ENCODE results near the gene CPAMD8.

CPAMD8 gene

DNA sequence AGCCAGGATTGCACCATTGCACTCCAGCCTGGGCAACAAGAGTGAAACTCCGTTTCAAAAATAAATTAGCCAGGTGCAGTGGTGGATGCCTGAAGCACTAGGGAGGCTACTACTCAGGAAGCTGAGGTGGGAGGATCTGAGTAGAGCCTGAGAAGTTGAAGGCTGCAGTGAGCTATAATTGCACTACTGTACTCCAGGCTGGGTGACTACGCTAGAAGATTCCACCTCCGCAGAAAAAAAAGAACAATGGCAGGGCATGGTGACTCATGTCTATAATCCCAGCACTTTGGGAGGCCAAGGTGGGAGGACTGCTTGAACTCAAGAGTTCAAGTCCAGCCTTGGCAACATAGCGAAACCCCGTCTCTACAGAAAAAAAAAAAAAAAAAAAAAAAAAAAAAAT lies 28.1 kb upstream of the CPAMD8 start:
- Mint-ChIP-seq H3K9me3 (no peaks in the 10 kb centered on the region), H3K36me3 (ENCODE audit: low read depth) (peaks cover 43% of the 10 kb centered on the region)

GRCh38 chr19:17052439-17052838 lies 25.8 kb upstream of the CPAMD8 start:
- Mint-ChIP-seq H3K36me3 (ENCODE audit: low read depth) (peaks cover 22% of the 10 kb centered on the region), H3K4me3 (no peak overlapping the region), H3K4me1 (no peaks in the 10 kb centered on the region), H3K27ac (no peak overlapping the region), H3K27me3 (no peaks in the 10 kb centered on the region), H3K9me3 (no peaks in the 10 kb centered on the region)
- DNase-seq (no peak), ATAC-seq (no peak)

More for the DNA sequence above, 28.1 kb upstream of the CPAMD8 start:
- no peak for DNase-seq
- no peak for ATAC-seq
- H3K27ac Mint-ChIP-seq, result no peak overlapping the region
- H3K27me3 Mint-ChIP-seq, result no peaks in the 10 kb centered on the region
- H3K4me1 Mint-ChIP-seq, result no peaks in the 10 kb centered on the region
- H3K4me3 Mint-ChIP-seq, result no peak overlapping the region

DNA sequence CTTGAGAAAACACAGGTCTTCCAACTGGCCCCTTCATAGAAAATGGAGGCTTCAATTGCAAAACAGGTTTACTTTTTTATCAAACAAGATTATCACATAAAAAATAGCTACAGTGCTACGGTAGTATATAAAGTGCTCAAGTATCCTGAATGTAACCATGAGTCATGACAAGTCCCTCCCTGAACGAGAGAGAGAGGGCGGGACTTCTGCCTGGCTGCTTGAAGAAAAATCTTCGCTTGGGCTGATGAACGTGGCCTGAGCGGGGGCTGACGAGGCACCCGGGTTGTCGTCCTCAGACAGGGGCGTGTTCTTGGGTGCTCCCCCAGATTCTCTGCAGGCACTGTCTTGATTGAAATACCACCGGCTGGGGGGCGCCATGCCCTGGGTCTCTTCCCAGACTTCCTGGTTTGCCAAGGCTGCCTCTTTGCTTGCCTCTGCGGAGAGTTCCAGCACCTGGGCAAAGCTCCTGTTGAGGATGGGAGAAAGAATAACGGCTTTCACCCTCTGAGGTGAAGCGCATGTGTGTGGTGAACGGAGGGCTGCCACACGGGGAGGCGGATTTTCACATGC lies 23.2 kb upstream of the CPAMD8 start:
- H3K36me3 Mint-ChIP-seq (ENCODE audit: low read depth), result peaks cover 18% of the 10 kb centered on the region
- H3K4me3 Mint-ChIP-seq, result no peak overlapping the region
- no peak overlapping the region for H3K27ac Mint-ChIP-seq
- no peaks in the 10 kb centered on the region for H3K9me3 Mint-ChIP-seq
- DNase-seq (no peak), ATAC-seq (no peak)
- no peaks in the 10 kb centered on the region for H3K27me3 Mint-ChIP-seq
- H3K4me1 Mint-ChIP-seq, result no peaks in the 10 kb centered on the region

GRCh38 chr19:17048885-17049453 lies 22.4 kb upstream of the CPAMD8 start:
- no peaks in the 10 kb centered on the region for H3K9me3 Mint-ChIP-seq
- no peaks in the 10 kb centered on the region for H3K4me1 Mint-ChIP-seq
- H3K27me3 Mint-ChIP-seq, result no peaks in the 10 kb centered on the region
- ATAC-seq (no peak), DNase-seq (no peak)
- no peak overlapping the region for H3K4me3 Mint-ChIP-seq
- peaks cover 18% of the 10 kb centered on the region for H3K36me3 Mint-ChIP-seq (ENCODE audit: low read depth)
- peak overlapping the region; percentile 22 for H3K27ac Mint-ChIP-seq

- Mint-ChIP-seq H3K36me3 (ENCODE audit: low read depth) (peaks cover 4% of the 10 kb centered on the region), H3K4me3 (no peak overlapping the region), H3K9me3 (no peaks in the 10 kb centered on the region), H3K27ac (no peak overlapping the region), H3K27me3 (peaks cover 4% of the 10 kb centered on the region), H3K4me1 (no peaks in the 10 kb centered on the region)
- DNase-seq, result no peak
- ATAC-seq, result no peak
Observed at GRCh38 chr19:17045907-17046502, 19.4 kb upstream of the CPAMD8 start.

GRCh38 chr19:17043744-17044143 lies 17.1 kb upstream of the CPAMD8 start:
- ATAC-seq, result no peak
- Mint-ChIP-seq H3K9me3 (no peaks in the 10 kb centered on the region), H3K4me1 (no peaks in the 10 kb centered on the region), H3K27me3 (peaks cover 10% of the 10 kb centered on the region), H3K4me3 (no peak overlapping the region), H3K27ac (no peak overlapping the region), H3K36me3 (ENCODE audit: low read depth) (no peaks in the 10 kb centered on the region)
- no peak for DNase-seq

DNA sequence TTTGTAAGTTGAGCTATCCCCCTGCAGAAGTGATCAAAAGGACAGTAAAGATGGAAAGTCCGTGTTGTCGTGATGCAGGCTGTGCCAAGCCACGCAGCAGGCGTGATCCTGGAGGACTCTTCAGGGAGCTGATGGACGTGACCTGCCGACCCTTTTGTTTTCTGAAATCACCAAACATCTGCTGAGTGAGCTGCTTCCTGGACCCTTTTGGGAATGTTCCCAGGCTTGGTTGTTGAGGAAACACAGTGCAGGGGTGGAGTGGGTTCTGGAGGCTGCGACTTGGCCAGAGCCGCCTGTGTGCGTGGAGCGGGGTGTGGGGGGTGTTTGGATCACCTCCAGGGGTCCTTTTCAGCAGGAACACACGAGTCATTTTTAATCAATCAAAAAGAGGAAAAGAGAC lies 15.4 kb upstream of the CPAMD8 start:
- H3K4me1 Mint-ChIP-seq, result no peaks in the 10 kb centered on the region
- no peak for DNase-seq
- peaks cover 15% of the 10 kb centered on the region for H3K27me3 Mint-ChIP-seq
- no peaks in the 10 kb centered on the region for H3K36me3 Mint-ChIP-seq (ENCODE audit: low read depth)
- no peaks in the 10 kb centered on the region for H3K9me3 Mint-ChIP-seq
- no peak overlapping the region for H3K27ac Mint-ChIP-seq
- ATAC-seq, result no peak
- H3K4me3 Mint-ChIP-seq, result no peak overlapping the region

- H3K27me3 Mint-ChIP-seq, result peaks cover 15% of the 10 kb centered on the region
- H3K36me3 Mint-ChIP-seq (ENCODE audit: low read depth), result no peaks in the 10 kb centered on the region
- no peak for DNase-seq
- H3K27ac Mint-ChIP-seq, result no peak overlapping the region
- no peaks in the 10 kb centered on the region for H3K4me1 Mint-ChIP-seq
- ATAC-seq, result no peak
- H3K4me3 Mint-ChIP-seq, result no peak overlapping the region
- no peaks in the 10 kb centered on the region for H3K9me3 Mint-ChIP-seq
Observed at GRCh38 chr19:17037966-17038500, 11.4 kb upstream of the CPAMD8 start.

- DNase-seq (no peak), ATAC-seq (no peak)
- H3K9me3 Mint-ChIP-seq, result no peaks in the 10 kb centered on the region
- no peak overlapping the region for H3K4me3 Mint-ChIP-seq
- no peaks in the 10 kb centered on the region for H3K36me3 Mint-ChIP-seq (ENCODE audit: low read depth)
- peaks cover 20% of the 10 kb centered on the region for H3K27me3 Mint-ChIP-seq
- no peaks in the 10 kb centered on the region for H3K4me1 Mint-ChIP-seq
- H3K27ac Mint-ChIP-seq, result no peak overlapping the region
Observed at GRCh38 chr19:17037184-17037583, 10.6 kb upstream of the CPAMD8 start.

DNA sequence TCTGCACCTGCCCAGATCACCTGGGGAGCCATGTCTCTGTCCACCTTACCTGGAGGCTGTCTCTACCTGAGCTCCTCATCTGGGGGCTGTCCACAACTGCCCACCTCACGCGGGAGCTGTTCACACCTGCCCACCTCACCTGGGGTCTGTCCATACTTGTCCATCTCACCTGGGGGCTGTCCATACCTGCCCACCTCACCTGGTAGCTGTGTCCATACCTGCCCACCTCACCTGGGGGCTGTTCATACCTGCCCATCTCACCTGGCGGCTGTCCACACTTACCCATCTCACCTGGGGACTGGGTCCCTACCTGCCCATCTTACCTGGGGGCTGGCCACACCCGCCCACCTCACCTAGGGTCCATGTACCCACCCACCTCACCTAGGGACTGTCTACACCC lies 10.0 kb upstream of the CPAMD8 start:
- no peaks in the 10 kb centered on the region for H3K36me3 Mint-ChIP-seq (ENCODE audit: low read depth)
- H3K9me3 Mint-ChIP-seq, result no peaks in the 10 kb centered on the region
- no peak for DNase-seq
- peaks cover 17% of the 10 kb centered on the region for H3K27me3 Mint-ChIP-seq
- no peak for ATAC-seq
- no peaks in the 10 kb centered on the region for H3K4me1 Mint-ChIP-seq
- no peak overlapping the region for H3K27ac Mint-ChIP-seq
- no peak overlapping the region for H3K4me3 Mint-ChIP-seq

DNA sequence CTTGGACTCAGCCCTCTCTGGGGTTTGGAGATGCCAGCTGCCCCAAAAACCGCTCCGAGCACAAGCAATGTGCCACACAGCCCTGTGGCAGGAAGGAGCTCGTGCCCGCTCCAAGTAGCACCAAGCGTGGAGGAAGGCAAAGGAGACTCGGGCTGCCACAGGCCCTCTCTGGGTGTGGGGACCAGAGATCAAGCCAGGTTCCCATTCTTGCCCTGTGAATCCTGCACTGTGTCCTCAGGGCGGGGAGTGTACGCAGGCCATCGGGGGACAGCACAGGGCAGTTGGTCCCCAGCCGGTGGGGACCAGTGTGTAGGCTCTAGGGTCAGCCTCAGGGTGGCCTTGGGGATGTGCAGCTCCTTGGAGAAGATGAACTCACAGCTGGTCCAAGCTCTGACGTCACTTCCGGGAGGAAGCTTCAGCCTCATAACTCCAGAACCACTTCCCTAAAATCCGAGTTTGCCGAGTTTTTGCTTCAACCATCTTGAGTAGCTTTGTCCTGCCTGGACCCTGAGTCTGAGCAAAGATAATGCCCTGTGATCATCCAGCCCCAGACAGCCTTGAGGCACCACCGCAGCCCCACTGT lies 9.3 kb upstream of the CPAMD8 start:
- Mint-ChIP-seq H3K9me3 (no peaks in the 10 kb centered on the region), H3K4me1 (no peaks in the 10 kb centered on the region), H3K27me3 (peaks cover 16% of the 10 kb centered on the region), H3K4me3 (no peak overlapping the region), H3K36me3 (ENCODE audit: low read depth) (no peaks in the 10 kb centered on the region), H3K27ac (no peak overlapping the region)
- ATAC-seq (no peak), DNase-seq (no peak)

GRCh38 chr19:17031741-17032140 lies 5.1 kb upstream of the CPAMD8 start:
- peaks cover 24% of the 10 kb centered on the region for H3K27me3 Mint-ChIP-seq
- H3K27ac Mint-ChIP-seq, result no peak overlapping the region
- ATAC-seq (no peak), DNase-seq (no peak)
- H3K4me3 Mint-ChIP-seq, result no peak overlapping the region
- H3K36me3 Mint-ChIP-seq (ENCODE audit: low read depth), result no peaks in the 10 kb centered on the region
- no peaks in the 10 kb centered on the region for H3K9me3 Mint-ChIP-seq
- no peaks in the 10 kb centered on the region for H3K4me1 Mint-ChIP-seq

DNA sequence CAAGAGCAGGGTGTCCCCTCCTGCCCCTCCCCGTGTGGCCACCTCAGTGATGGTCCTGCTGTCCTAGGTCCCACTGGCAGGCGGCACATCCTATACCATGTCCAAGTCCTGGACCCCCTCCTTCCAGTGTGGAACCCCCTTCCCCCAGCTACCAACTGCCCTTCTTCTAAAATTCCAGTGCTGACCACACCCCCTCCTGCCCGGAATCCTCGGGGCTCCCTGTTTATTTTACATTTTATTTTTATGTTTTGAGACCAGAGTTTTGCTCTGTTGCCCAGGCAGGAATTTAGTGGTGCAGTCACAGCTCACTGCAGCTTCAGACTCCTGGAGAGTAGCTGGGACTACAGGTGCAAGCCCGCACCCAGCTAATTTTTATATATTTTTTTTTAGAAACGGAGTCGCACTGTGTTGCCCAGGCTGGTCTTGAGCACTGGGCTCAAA lies 945 bp upstream of the CPAMD8 start:
- no peak for DNase-seq
- no peak for ATAC-seq

GRCh38 chr19:17025991-17026658 lies 485 bp downstream of the CPAMD8 start:
- ATAC-seq, result no peak
- Mint-ChIP-seq H3K9me3 (peaks cover 16% of the 10 kb centered on the region), H3K36me3 (ENCODE audit: low read depth) (peaks cover 4% of the 10 kb centered on the region), H3K4me3 (peak overlapping the region; percentile 47), H3K27me3 (peaks cover 26% of the 10 kb centered on the region), H3K4me1 (peaks cover 5% of the 10 kb centered on the region), H3K27ac (no peak overlapping the region)
- DNase-seq, result no peak

More for the DNA sequence above, 945 bp upstream of the CPAMD8 start:
- H3K4me3 Mint-ChIP-seq, result no peak overlapping the region
- H3K27me3 Mint-ChIP-seq, result peaks cover 30% of the 10 kb centered on the region
- peaks cover 5% of the 10 kb centered on the region for H3K4me1 Mint-ChIP-seq
- H3K9me3 Mint-ChIP-seq, result peaks cover 16% of the 10 kb centered on the region
- H3K36me3 Mint-ChIP-seq (ENCODE audit: low read depth), result peaks cover 4% of the 10 kb centered on the region
- no peak overlapping the region for H3K27ac Mint-ChIP-seq

Data from activated naive CD8-positive, alpha-beta T cell treated with anti-CD3 and anti-CD28 coated beads, Interleukin-2, amount 50 U/mL, for 24 hours (primary cell).